SK-N-SH (cell line): ENCODE results near the gene PLXNA4.

ENCODE experiments used
- CHD2 ChIP-seq: fragments of 150-350 bp; IDR thresholded peaks from 2 replicates; pipeline ENCODE4 v1.6.1; 2018; ENCODE audit warnings: low read length; ENCODE audit not compliant: partially characterized antibody
- CTCF ChIP-seq: fragments of 200-600 bp; sonication (generic); IDR thresholded peaks from 2 replicates; pipeline ENCODE4 v1.6.1; 2017; ENCODE audit warnings: antibody characterized with exemption, mild to moderate bottlenecking, moderate library complexity
- MAX ChIP-seq: IDR thresholded peaks from 2 replicates; pipeline ENCODE4 v1.4.0; 2012; ENCODE audit warnings: low read depth
- MEF2A ChIP-seq: IDR thresholded peaks from 2 replicates; pipeline ENCODE4 v1.4.0; 2012; ENCODE audit warnings: low read depth, borderline replicate concordance
- POLR2AphosphoS5 ChIP-seq: IDR thresholded peaks from 2 replicates; pipeline ENCODE4 v1.6.1; 2012; ENCODE audit warnings: low read depth, low read length
- REST ChIP-seq: IDR thresholded peaks from 2 replicates; pipeline ENCODE4 v1.6.1; 2012; ENCODE audit warnings: mild to moderate bottlenecking, low read depth, low read length, moderate library complexity
- RFX5 ChIP-seq: IDR thresholded peaks from 2 replicates; pipeline ENCODE4 v1.6.1; 2012; ENCODE audit warnings: mild to moderate bottlenecking, improper control_type of control experiment, low read length
- SMC3 ChIP-seq: IDR thresholded peaks from 2 replicates; pipeline ENCODE4 v1.6.1; 2012; ENCODE audit warnings: low read depth, low read length, improper control_type of control experiment
- TAF1 ChIP-seq: IDR thresholded peaks from 2 replicates; pipeline ENCODE4 v1.6.1; 2012; ENCODE audit warnings: low read depth, mild to moderate bottlenecking, low read length, moderate library complexity, borderline replicate concordance
- TEAD4 ChIP-seq: IDR thresholded peaks from 2 replicates; pipeline ENCODE4 v1.4.0; 2012; ENCODE audit warnings: mild to moderate bottlenecking, borderline replicate concordance; ENCODE audit not compliant: insufficient read depth
- ZBTB33 ChIP-seq: IDR thresholded peaks from 2 replicates; pipeline ENCODE4 v1.4.0; 2012; ENCODE audit warnings: low read depth, borderline replicate concordance

- TF ChIP-seq POLR2AphosphoS5 (no peak), MAX (no peak), ZBTB33 (no peak), CHD2 (no peak), SMC3 (no peak), RFX5 (no peak), CTCF (no peak), MEF2A (no peak), TAF1 (no peak), TEAD4 (no peak), REST (no peak)
Measured at GRCh38 chr7:132415259-132415658, 161.0 kb downstream of the PLXNA4 start.
